ENCODE measurements around the gene ILRUN. TPM values are rescaled to one million over a fixed set of nuclear protein-coding genes. Genes with fewer than 3 reads are reported as not detected.

ILRUN gene
- total RNA-seq, 1 donor from 2014 or later, result 69.6 TPM

GRCh38 chr6:34736823-34737222, 40.3 kb upstream of the ILRUN start:
- TF ChIP-seq, protein P1, sequence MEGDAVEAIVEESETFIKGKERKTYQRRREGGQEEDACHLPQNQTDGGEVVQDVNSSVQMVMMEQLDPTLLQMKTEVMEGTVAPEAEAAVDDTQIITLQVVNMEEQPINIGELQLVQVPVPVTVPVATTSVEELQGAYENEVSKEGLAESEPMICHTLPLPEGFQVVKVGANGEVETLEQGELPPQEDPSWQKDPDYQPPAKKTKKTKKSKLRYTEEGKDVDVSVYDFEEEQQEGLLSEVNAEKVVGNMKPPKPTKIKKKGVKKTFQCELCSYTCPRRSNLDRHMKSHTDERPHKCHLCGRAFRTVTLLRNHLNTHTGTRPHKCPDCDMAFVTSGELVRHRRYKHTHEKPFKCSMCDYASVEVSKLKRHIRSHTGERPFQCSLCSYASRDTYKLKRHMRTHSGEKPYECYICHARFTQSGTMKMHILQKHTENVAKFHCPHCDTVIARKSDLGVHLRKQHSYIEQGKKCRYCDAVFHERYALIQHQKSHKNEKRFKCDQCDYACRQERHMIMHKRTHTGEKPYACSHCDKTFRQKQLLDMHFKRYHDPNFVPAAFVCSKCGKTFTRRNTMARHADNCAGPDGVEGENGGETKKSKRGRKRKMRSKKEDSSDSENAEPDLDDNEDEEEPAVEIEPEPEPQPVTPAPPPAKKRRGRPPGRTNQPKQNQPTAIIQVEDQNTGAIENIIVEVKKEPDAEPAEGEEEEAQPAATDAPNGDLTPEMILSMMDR (IDR thresholded peaks at IDR 0.05), result no peak
- no peak for DNase-seq (ENCODE audit: low spot score in 2 of 2)
- intact Hi-C loops (cut with DNase I), result no loop called here
- no peaks in the 10 kb centered on the region for H3K27me3 ChIP-seq
- no peaks in the 10 kb centered on the region for H3K36me3 ChIP-seq
- H3K4me3 ChIP-seq, result no peak overlapping the region
- no peaks in the 10 kb centered on the region for H3K4me1 ChIP-seq
- no peak overlapping the region for H3K27ac ChIP-seq
- H3K9me3 ChIP-seq, result no peaks in the 10 kb centered on the region

- Histone ChIP-seq H3K4me1 (no peaks in the 10 kb centered on the region), H3K4me3 (no peak overlapping the region), H3K36me3 (no peaks in the 10 kb centered on the region), H3K9me3 (no peaks in the 10 kb centered on the region), H3K27me3 (no peaks in the 10 kb centered on the region), H3K27ac (no peak overlapping the region)
- intact Hi-C loops (cut with DNase I), result no loop called here
- DNase-seq (ENCODE audit: low spot score in 2 of 2), result no peak
- TF ChIP-seq, protein P1 (IDR thresholded peaks at IDR 0.05), result no peak
Observed at GRCh38 chr6:34731393-34732060, 35.0 kb upstream of the ILRUN start.

DNA sequence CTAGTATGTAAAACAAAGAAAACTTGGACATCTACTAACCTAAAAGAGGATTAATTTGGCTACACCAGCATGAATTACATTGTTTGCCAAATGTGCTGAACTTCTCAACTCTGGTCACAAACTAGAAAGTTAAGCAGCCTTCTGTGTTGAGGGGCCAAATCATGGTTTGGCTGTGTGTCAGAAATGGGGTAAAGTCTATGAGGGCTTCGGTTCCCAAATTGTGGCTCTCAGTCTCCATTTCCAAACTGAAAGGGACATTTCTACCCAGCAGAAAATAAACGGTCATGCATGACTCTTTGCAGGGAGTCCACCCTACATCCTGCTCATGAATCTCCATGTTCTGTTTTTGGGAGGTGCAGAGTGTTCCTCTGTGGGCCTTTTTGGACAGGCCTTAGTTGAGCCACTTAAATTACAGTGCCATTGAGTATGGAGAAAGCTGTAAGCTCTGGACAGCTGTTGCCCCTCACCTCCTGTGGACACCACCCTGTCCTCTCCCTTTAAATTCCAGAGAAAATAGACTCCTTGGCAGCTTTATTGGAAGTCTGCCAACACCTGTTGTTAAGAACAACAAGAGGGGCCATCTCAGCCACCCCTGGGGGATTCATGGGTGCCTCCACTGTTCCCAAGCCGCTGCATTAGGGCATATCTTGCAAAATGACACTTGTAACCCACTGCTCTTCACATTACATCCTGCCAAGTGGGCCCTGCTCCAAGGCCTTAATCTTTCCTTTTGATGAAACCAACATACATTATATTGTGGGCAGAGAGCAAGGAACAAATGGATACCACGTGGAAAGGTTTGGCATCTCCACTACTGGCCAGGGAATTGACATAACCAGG, 33.3 kb upstream of the ILRUN start:
- DNase-seq (ENCODE audit: low spot score in 2 of 2), result no peak
- Histone ChIP-seq H3K27me3 (no peaks in the 10 kb centered on the region), H3K4me1 (no peaks in the 10 kb centered on the region), H3K27ac (no peak overlapping the region), H3K4me3 (no peak overlapping the region), H3K36me3 (no peaks in the 10 kb centered on the region), H3K9me3 (no peaks in the 10 kb centered on the region)
- intact Hi-C loops (cut with DNase I), result no loop called here
- TF ChIP-seq, protein P1 (IDR thresholded peaks at IDR 0.05), result no peak

GRCh38 chr6:34726055-34726454, 29.5 kb upstream of the ILRUN start:
- H3K27ac ChIP-seq, result no peak overlapping the region
- intact Hi-C loops (cut with DNase I), result no loop called here
- TF ChIP-seq, protein P1 (IDR thresholded peaks at IDR 0.05), result no peak
- no peak for DNase-seq (ENCODE audit: low spot score in 2 of 2)
- H3K27me3 ChIP-seq, result no peaks in the 10 kb centered on the region
- H3K9me3 ChIP-seq, result no peaks in the 10 kb centered on the region
- H3K4me1 ChIP-seq, result no peaks in the 10 kb centered on the region
- H3K4me3 ChIP-seq, result no peak overlapping the region
- H3K36me3 ChIP-seq, result no peaks in the 10 kb centered on the region

- H3K4me3 ChIP-seq, result no peak overlapping the region
- intact Hi-C loops (cut with DNase I), result no loop called here
- TF ChIP-seq, protein P1 (IDR thresholded peaks at IDR 0.05), result no peak
- H3K27ac ChIP-seq, result no peak overlapping the region
- no peak for DNase-seq (ENCODE audit: low spot score in 2 of 2)
- H3K4me1 ChIP-seq, result no peaks in the 10 kb centered on the region
- H3K27me3 ChIP-seq, result no peaks in the 10 kb centered on the region
- H3K36me3 ChIP-seq, result no peaks in the 10 kb centered on the region
- H3K9me3 ChIP-seq, result no peaks in the 10 kb centered on the region
Observed at GRCh38 chr6:34723203-34723602, 26.6 kb upstream of the ILRUN start.

Measured in ascending aorta (tissue), 2 donors.